Lower leg skin (tissue), 3 donors: ENCODE measurements around the gene CACNA1G.

Source experiments
- CTCF ChIP-seq, 3 donors: fragments of 450-650 bp; IDR thresholded peaks; one replicate each; pipeline ENCODE4 v1.5.1; 2016; ENCODE audit warnings: antibody characterized with exemption in 3 of 3, mild to moderate bottlenecking in 3 of 3, moderate library complexity in 2 of 3
- POLR2A ChIP-seq, 2 donors: fragments of 450-650 bp; IDR thresholded peaks; one replicate each; pipeline ENCODE4 v1.6.1; 2016 to 2017; ENCODE audit warnings: antibody characterized with exemption in 2 of 2, mild to moderate bottlenecking in 1 of 2, moderate library complexity in 1 of 2

- no peak for TF ChIP-seq CTCF (IDR thresholded peaks at IDR 0.05)
- no peak for TF ChIP-seq POLR2A (IDR thresholded peaks at IDR 0.05)
These were observed 22.2 kb downstream of the CACNA1G start for GRCh38 chr17:50582741-50583140.
